Activated naive CD8-positive, alpha-beta T cell treated with anti-CD3 and anti-CD28 coated beads, Interleukin-2, amount 50 U/mL, for 24 hours (primary cell): ENCODE measurements around the gene RIMKLB.
A peak's percentile ranks its signal among the peaks of the same experiment; 100 is the strongest.

ENCODE experiments used
- ATAC-seq: fragments of 150-1000 bp; cut with Tn5 transposase; one replicate; pipeline ENCODE4 v1.10.0; 2021
- DNase-seq: peaks from one replicate; pipeline ENCODE4 v3.0.0; 2021
- H3K27ac Mint-ChIP-seq: one replicate; pipeline ENCODE4 v1.8.0; 2021; ENCODE audit warnings: mild to moderate bottlenecking, mixed read lengths
- H3K27me3 Mint-ChIP-seq: one replicate; pipeline ENCODE4 v1.8.0; 2021; ENCODE audit warnings: mixed read lengths
- H3K36me3 Mint-ChIP-seq: one replicate; pipeline ENCODE4 v1.8.0; 2021; ENCODE audit warnings: low read depth, mixed read lengths
- H3K4me1 Mint-ChIP-seq: one replicate; pipeline ENCODE4 v1.8.0; 2021; ENCODE audit warnings: mixed read lengths
- H3K4me3 Mint-ChIP-seq: one replicate; pipeline ENCODE4 v1.8.0; 2021; ENCODE audit warnings: mild to moderate bottlenecking, moderate library complexity, mixed read lengths
- H3K9me3 Mint-ChIP-seq: one replicate; pipeline ENCODE4 v1.8.0; 2021; ENCODE audit warnings: mixed read lengths

RIMKLB gene

GRCh38 chr12:8677362-8677761, 20.4 kb upstream of the RIMKLB start:
- Mint-ChIP-seq H3K4me3 (no peak overlapping the region), H3K36me3 (no peaks in the 10 kb centered on the region), H3K9me3 (no peaks in the 10 kb centered on the region), H3K27ac (no peak overlapping the region), H3K27me3 (peaks cover 4% of the 10 kb centered on the region), H3K4me1 (peaks cover 2% of the 10 kb centered on the region)
- no peak for ATAC-seq
- no peak for DNase-seq

- DNase-seq = no peak
- Mint-ChIP-seq H3K4me3 (no peak overlapping the region), H3K36me3 (no peaks in the 10 kb centered on the region), H3K27ac (no peak overlapping the region), H3K4me1 (peaks cover 2% of the 10 kb centered on the region), H3K9me3 (no peaks in the 10 kb centered on the region), H3K27me3 (peaks cover 4% of the 10 kb centered on the region)
- no peak for ATAC-seq
These were observed 19.1 kb upstream of the RIMKLB start for GRCh38 chr12:8678661-8679111.

GRCh38 chr12:8680533-8680932, 17.3 kb upstream of the RIMKLB start:
- H3K27ac Mint-ChIP-seq = no peak overlapping the region
- H3K9me3 Mint-ChIP-seq = no peaks in the 10 kb centered on the region
- no peaks in the 10 kb centered on the region for H3K36me3 Mint-ChIP-seq
- H3K4me1 Mint-ChIP-seq = peaks cover 2% of the 10 kb centered on the region
- no peak overlapping the region for H3K4me3 Mint-ChIP-seq
- DNase-seq (no peak), ATAC-seq (no peak)
- peaks cover 4% of the 10 kb centered on the region for H3K27me3 Mint-ChIP-seq

- no peaks in the 10 kb centered on the region for H3K9me3 Mint-ChIP-seq
- no peak overlapping the region for H3K4me3 Mint-ChIP-seq
- no peak for DNase-seq
- H3K27ac Mint-ChIP-seq = no peak overlapping the region
- no peak for ATAC-seq
- no peaks in the 10 kb centered on the region for H3K36me3 Mint-ChIP-seq
- peaks cover 4% of the 10 kb centered on the region for H3K27me3 Mint-ChIP-seq
- H3K4me1 Mint-ChIP-seq = peaks cover 2% of the 10 kb centered on the region
These were observed 16.5 kb upstream of the RIMKLB start for GRCh38 chr12:8681129-8681884.

GRCh38 chr12:8685051-8685450, 12.7 kb upstream of the RIMKLB start:
- Mint-ChIP-seq H3K4me1 (peaks cover 2% of the 10 kb centered on the region), H3K27ac (no peak overlapping the region), H3K9me3 (no peaks in the 10 kb centered on the region), H3K36me3 (no peaks in the 10 kb centered on the region), H3K4me3 (no peak overlapping the region), H3K27me3 (peaks cover 1% of the 10 kb centered on the region)
- ATAC-seq (no peak), DNase-seq (no peak)

- no peak for ATAC-seq
- no peaks in the 10 kb centered on the region for H3K9me3 Mint-ChIP-seq
- H3K36me3 Mint-ChIP-seq = no peaks in the 10 kb centered on the region
- no peak overlapping the region for H3K4me3 Mint-ChIP-seq
- H3K27me3 Mint-ChIP-seq = no peaks in the 10 kb centered on the region
- peaks cover 5% of the 10 kb centered on the region for H3K4me1 Mint-ChIP-seq
- no peak for DNase-seq
- no peak overlapping the region for H3K27ac Mint-ChIP-seq
These were observed 9.8 kb upstream of the RIMKLB start for GRCh38 chr12:8687846-8688601.

- no peaks in the 10 kb centered on the region for H3K27me3 Mint-ChIP-seq
- DNase-seq (no peak), ATAC-seq (no peak)
- peaks cover 8% of the 10 kb centered on the region for H3K4me1 Mint-ChIP-seq
- H3K36me3 Mint-ChIP-seq = no peaks in the 10 kb centered on the region
- H3K4me3 Mint-ChIP-seq = no peak overlapping the region
- no peaks in the 10 kb centered on the region for H3K9me3 Mint-ChIP-seq
- no peak overlapping the region for H3K27ac Mint-ChIP-seq
These were observed 8.1 kb upstream of the RIMKLB start for GRCh38 chr12:8689681-8690080.

- Mint-ChIP-seq H3K27me3 (peaks cover 9% of the 10 kb centered on the region), H3K27ac (no peak overlapping the region), H3K4me1 (peaks cover 14% of the 10 kb centered on the region), H3K4me3 (no peak overlapping the region), H3K36me3 (no peaks in the 10 kb centered on the region), H3K9me3 (no peaks in the 10 kb centered on the region)
- no peak for ATAC-seq
- no peak for DNase-seq
These were observed 5.2 kb upstream of the RIMKLB start for GRCh38 chr12:8692573-8692972.

GRCh38 chr12:8695116-8695515, 2.7 kb upstream of the RIMKLB start:
- no peak for ATAC-seq
- H3K4me3 Mint-ChIP-seq = no peak overlapping the region
- no peaks in the 10 kb centered on the region for H3K36me3 Mint-ChIP-seq
- H3K27ac Mint-ChIP-seq = no peak overlapping the region
- no peak for DNase-seq
- H3K9me3 Mint-ChIP-seq = no peaks in the 10 kb centered on the region
- H3K4me1 Mint-ChIP-seq = peaks cover 27% of the 10 kb centered on the region
- peaks cover 15% of the 10 kb centered on the region for H3K27me3 Mint-ChIP-seq

GRCh38 chr12:8696442-8697090, 1.2 kb upstream of the RIMKLB start:
- H3K27me3 Mint-ChIP-seq = peaks cover 15% of the 10 kb centered on the region
- peak overlapping the region; percentile 85 for H3K4me3 Mint-ChIP-seq
- ATAC-seq (no peak), DNase-seq (no peak)
- H3K36me3 Mint-ChIP-seq = peaks cover 3% of the 10 kb centered on the region
- peaks cover 27% of the 10 kb centered on the region for H3K4me1 Mint-ChIP-seq
- H3K27ac Mint-ChIP-seq = peak overlapping the region; percentile 73
- no peaks in the 10 kb centered on the region for H3K9me3 Mint-ChIP-seq

- Mint-ChIP-seq H3K27ac (peak overlapping the region; percentile 73), H3K9me3 (no peaks in the 10 kb centered on the region), H3K4me1 (peaks cover 27% of the 10 kb centered on the region), H3K36me3 (peaks cover 3% of the 10 kb centered on the region), H3K4me3 (peak overlapping the region; percentile 85), H3K27me3 (peaks cover 15% of the 10 kb centered on the region)
- no peak for DNase-seq
- peak; percentile 5 for ATAC-seq
These were observed 693 bp upstream of the RIMKLB start for GRCh38 chr12:8697120-8697475.

GRCh38 chr12:8698132-8698851, 501 bp downstream of the RIMKLB start:
- Mint-ChIP-seq H3K9me3 (no peaks in the 10 kb centered on the region), H3K4me3 (peak overlapping the region; percentile 85), H3K27me3 (peaks cover 15% of the 10 kb centered on the region), H3K36me3 (peaks cover 3% of the 10 kb centered on the region), H3K4me1 (peaks cover 20% of the 10 kb centered on the region), H3K27ac (peak overlapping the region; percentile 85)
- DNase-seq (peak; percentile 56), ATAC-seq (peak; percentile 33)

- ATAC-seq = no peak
- peaks cover 3% of the 10 kb centered on the region for H3K36me3 Mint-ChIP-seq
- no peaks in the 10 kb centered on the region for H3K9me3 Mint-ChIP-seq
- peak overlapping the region; percentile 85 for H3K27ac Mint-ChIP-seq
- H3K27me3 Mint-ChIP-seq = peaks cover 15% of the 10 kb centered on the region
- DNase-seq = no peak
- H3K4me1 Mint-ChIP-seq = peaks cover 19% of the 10 kb centered on the region
- peak overlapping the region; percentile 85 for H3K4me3 Mint-ChIP-seq
These were observed 1.1 kb downstream of the RIMKLB start for GRCh38 chr12:8698879-8699278.

GRCh38 chr12:8699714-8700113, 1.9 kb downstream of the RIMKLB start:
- no peak for DNase-seq
- no peak for ATAC-seq
- Mint-ChIP-seq H3K4me1 (peaks cover 19% of the 10 kb centered on the region), H3K4me3 (peak overlapping the region; percentile 74), H3K9me3 (no peaks in the 10 kb centered on the region), H3K36me3 (peaks cover 3% of the 10 kb centered on the region), H3K27me3 (peaks cover 15% of the 10 kb centered on the region), H3K27ac (peak overlapping the region; percentile 62)
